COR-L47 (cell line): ENCODE results near the gene GOLGA6B.
"Not testable (repeated sequence)": the region's sequence is repeated elsewhere in the genome, so short reads cannot be mapped to it uniquely, and the experiment has no call there.

Experiments used
- DNase-seq: peaks from one replicate; lab custom pipeline; 2025; lab: John Stamatoyannopoulos, UW

Gene GOLGA6B

GRCh38 chr15:72663931-72664330 lies 9.4 kb downstream of the GOLGA6B start:
- DNase-seq = not testable (repeated sequence)

- not testable (repeated sequence) for DNase-seq
Observed at GRCh38 chr15:72665706-72666105, 11.2 kb downstream of the GOLGA6B start.

- DNase-seq = not testable (repeated sequence)
Observed at GRCh38 chr15:72669803-72670202, 15.3 kb downstream of the GOLGA6B start.

- not testable (repeated sequence) for DNase-seq
Observed at GRCh38 chr15:72670656-72671352, 16.3 kb downstream of the GOLGA6B start.

GRCh38 chr15:72671525-72671924 lies 17.0 kb downstream of the GOLGA6B start:
- DNase-seq = no peak

GRCh38 chr15:72676838-72677237 lies 22.3 kb downstream of the GOLGA6B start:
- no peak for DNase-seq

- no peak for DNase-seq
Observed at GRCh38 chr15:72680931-72681330, 26.4 kb downstream of the GOLGA6B start.

GRCh38 chr15:72682772-72683171 lies 28.3 kb downstream of the GOLGA6B start:
- no peak for DNase-seq

- no peak for DNase-seq
Observed at GRCh38 chr15:72685301-72685924, 30.9 kb downstream of the GOLGA6B start.

GRCh38 chr15:72685925-72686794 lies 31.7 kb downstream of the GOLGA6B start, which contains the start of the genes BBS4 and HIGD2B:
Gene BBS4, plus strand, starts transcription at chr15:72686207. Its CDS starts 21 bp downstream, at chr15:72686228.
Gene HIGD2B, minus strand, starts transcription at chr15:72686182. Its CDS starts 9,808 bp downstream, at chr15:72676374.
- no peak for DNase-seq

GRCh38 chr15:72688697-72689096 lies 34.2 kb downstream of the GOLGA6B start:
- DNase-seq = no peak

GRCh38 chr15:72690938-72691337 lies 36.4 kb downstream of the GOLGA6B start:
- no peak for DNase-seq

GRCh38 chr15:72698938-72699337 lies 44.4 kb downstream of the GOLGA6B start:
- DNase-seq = no peak

- DNase-seq = no peak
Observed at GRCh38 chr15:72700076-72700475, 45.6 kb downstream of the GOLGA6B start.

GRCh38 chr15:72706266-72706665 lies 51.8 kb downstream of the GOLGA6B start:
- DNase-seq = no peak

- DNase-seq = not testable (repeated sequence)
Observed at GRCh38 chr15:72708551-72709303, 54.2 kb downstream of the GOLGA6B start.
